GM19240 (cell line): ENCODE data around the gene ETF1.
A peak's percentile ranks its signal among the peaks of the same experiment; 100 is the strongest.
"Not testable (repeated sequence)": the region's sequence is repeated elsewhere in the genome, so short reads cannot be mapped to it uniquely, and the experiment has no call there.

Experiments used
- DNase-seq: peaks from one replicate; pipeline ENCODE4 v3.0.0; 2011; ENCODE audit warnings: low spot score; ENCODE audit not compliant: insufficient read length

ETF1 gene

GRCh38 chr5:138491284-138491648, 51.8 kb downstream of the ETF1 start:
- no peak for DNase-seq

DNA sequence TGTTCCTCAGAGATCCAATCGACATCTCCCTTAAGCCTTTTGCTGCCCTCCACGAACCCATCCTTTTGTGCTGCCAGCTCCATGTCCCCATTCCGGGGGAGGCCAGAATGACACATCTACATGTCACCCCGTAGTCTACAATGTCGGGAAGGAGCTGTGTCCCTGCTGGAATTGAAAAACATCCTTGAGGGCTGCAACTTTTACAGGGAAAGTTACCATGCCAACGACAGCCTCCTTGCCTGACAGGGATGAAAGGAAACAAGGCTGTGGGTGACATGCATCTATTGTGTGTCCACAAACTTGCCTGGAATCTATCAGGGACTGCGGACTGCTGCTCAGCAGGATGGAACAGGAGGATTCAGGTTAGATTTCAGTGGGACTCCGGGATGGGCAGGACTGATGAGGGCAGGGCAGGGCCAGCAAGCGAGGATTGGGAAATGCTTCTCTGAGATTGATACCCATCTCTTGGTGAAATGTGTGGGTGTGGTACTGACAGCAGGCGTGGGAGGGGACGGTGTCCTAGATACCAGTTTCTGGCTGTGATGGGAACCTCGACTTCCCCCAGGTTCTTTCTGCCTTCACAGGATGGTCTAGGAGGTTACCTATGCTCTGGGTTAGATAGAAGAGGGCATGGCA, 52.3 kb downstream of the ETF1 start:
- no peak for DNase-seq

DNA sequence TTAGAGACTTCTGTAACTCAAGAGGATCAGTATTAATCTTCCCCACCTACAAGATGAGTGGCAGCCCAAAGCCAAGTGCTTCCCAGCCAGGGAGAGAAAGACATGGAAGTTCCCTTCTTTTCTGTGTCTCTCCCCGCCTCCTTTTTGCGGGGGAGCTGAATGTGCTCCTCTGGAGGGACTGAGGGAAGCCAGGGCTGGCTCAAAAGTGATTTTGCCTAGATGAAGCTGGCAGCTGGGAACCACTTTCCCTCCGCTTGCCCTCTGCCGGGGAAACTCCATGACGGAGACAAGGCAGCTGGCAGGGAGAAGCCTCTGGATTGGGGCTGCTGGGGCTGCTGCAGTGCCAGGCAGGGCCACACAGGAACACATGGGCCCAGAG, 53.4 kb downstream of the ETF1 start:
- DNase-seq = no peak

GRCh38 chr5:138488481-138488945, 54.5 kb downstream of the ETF1 start:
- DNase-seq = no peak

DNA sequence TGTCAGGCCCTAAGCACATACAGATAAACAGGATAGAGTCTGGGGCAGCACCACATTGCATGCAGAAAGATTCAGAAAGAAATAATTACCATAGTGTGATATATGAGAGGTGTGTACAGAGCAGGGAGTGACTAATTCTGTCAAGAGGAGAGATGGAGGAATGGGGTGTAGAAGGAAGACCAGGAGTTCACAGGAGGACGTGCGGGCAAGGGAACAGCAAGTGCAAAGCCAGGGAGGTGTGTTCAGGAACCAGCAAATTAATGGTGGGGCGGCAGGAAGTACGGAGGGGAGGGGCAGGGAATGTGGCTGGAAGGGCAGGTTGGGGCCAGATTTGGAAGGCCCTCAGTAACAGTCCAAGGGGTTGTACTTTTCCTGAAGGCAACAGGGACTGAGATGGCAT, 60.4 kb downstream of the ETF1 start:
- DNase-seq = no peak

DNA sequence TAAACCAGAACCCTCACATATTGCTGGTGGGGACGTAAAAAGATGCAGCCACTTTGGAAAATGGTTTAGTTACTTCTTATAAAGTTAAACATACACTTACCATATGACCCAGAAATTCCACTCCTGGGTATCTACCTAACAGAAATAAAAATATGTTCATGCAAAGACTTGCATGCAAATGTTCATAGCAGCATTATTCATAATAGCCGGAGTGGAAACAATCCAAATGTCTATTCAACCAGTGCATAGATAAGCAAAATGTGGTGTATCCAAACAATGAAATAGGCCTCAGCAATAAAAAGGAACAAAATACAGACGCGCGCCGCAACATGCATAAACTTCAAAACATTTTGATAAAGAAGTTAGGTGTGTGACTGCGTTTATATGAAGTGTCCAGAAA, 66.1 kb downstream of the ETF1 start:
- no peak for DNase-seq

GRCh38 chr5:138473151-138473550, 69.9 kb downstream of the ETF1 start:
- DNase-seq = not testable (repeated sequence)

GRCh38 chr5:138472353-138472752, 70.7 kb downstream of the ETF1 start:
- no peak for DNase-seq

DNA sequence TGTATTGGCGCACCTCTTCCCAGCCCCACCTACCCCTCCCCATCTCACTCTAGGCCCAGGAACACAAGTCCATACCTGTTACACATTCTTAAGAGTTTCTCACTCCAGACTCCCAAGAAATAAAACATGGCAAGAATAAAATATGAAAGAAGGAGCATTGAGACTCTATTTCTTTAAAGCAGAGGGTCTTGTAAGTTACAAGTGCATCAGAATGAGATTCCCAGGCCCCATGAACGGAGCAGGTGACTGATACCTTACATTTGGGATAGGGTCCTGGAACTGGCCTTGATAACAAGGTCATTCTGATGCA, 72.0 kb downstream of the ETF1 start:
- DNase-seq = no peak

DNA sequence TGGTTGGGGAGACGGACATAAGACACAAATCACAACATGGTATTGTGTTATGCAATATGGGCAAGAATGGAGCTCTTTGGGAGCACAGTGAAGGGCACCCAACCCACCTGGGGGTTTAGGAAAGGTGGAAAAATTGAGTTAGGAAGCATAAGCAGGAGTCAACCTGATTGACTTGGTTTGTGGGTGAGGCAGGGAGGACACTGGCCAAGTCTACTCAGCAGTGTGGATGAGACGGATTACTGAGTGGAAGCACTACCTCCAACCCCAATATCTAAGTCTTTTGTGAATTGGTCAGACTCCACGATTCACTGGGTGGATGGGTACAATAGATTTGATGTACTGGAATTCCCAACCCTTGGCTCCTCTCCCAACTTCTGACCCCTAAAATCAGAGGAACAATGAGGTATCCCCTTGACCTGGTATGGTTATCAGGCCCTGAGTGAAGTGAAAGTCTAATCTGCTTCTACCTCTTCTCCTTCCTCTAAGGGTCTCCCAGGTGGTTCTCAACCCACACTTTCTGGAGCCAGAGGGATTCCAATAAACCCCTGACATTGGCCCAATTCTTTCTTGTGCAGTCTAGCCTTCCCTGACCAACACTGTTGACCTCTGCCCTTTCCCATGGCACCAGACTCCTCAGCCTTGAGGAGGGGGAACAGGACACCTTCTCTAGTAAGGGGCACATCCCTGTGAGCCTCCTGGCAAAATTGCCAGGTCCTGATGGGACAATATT, 72.5 kb downstream of the ETF1 start:
- DNase-seq = no peak

DNA sequence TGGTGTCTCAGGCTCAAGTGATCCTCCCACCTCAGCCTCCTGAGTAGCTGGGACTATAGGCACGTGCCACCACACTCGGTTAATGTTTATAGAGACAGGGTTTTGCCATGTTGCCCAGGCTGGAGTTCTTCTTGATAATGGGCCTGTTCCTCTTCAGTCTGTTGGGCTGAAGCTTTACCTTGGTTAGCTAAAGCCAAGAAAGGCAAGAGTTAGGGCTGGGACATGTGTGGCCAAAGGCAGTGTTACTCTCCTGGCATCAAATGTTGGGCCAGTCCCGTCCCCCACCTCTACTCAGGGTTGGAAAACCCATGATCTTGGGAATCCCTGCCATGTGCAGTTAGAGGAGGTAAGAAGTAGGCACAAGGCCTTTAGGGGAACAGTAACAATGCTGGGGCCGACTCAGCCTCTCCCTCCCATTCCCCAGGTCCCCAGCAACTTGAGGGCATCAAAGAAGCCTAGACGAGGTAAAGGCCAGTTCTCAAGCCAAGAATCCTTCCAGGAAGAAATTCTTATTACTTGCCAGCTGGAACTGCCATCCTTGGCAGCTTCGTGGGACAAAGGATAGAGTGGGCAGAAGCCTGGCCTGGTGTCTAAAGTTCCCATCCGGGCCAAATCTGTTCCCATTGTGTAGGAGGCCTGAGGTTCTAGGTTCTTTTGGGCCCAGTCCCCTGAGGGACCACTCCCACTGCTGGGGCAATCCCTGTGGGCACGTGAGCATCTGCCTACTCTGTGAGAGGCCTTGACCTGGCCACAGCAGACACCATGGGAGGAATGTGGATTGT, 73.3 kb downstream of the ETF1 start:
- no peak for DNase-seq

- DNase-seq = no peak
These were observed 74.0 kb downstream of the ETF1 start for GRCh38 chr5:138468966-138469539.

DNA sequence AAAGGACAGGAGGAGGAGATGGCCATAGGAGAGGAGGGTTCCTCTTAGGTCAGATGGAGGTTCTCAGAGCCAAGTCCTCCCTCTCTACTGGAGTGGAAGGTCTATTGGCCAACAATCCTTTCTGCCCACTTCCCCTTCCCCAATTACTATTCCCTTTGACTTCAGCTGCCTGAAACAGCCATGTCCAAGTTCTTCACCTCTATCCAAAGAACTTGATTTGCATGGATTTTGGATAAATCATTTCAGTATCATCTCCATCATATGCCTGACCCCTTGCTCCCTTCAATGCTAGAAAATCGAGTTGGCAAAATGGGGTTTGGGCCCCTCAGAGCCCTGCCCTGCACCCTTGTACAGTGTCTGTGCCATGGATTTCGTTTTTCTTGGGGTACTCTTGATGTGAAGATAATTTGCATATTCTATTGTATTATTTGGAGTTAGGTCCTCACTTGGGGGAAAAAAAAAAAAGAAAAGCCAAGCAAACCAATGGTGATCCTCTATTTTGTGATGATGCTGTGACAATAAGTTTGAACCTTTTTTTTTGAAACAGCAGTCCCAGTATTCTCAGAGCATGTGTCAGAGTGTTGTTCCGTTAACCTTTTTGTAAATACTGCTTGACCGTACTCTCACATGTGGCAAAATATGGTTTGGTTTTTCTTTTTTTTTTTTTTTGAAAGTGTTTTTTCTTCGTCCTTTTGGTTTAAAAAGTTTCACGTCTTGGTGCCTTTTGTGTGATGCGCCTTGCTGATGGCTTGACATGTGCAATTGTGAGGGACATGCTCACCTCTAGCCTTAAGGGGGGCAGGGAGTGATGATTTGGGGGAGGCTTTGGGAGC, 74.7 kb downstream of the ETF1 start:
- no peak for DNase-seq

- no peak for DNase-seq
These were observed 75.3 kb downstream of the ETF1 start for GRCh38 chr5:138467711-138468132.

DNA sequence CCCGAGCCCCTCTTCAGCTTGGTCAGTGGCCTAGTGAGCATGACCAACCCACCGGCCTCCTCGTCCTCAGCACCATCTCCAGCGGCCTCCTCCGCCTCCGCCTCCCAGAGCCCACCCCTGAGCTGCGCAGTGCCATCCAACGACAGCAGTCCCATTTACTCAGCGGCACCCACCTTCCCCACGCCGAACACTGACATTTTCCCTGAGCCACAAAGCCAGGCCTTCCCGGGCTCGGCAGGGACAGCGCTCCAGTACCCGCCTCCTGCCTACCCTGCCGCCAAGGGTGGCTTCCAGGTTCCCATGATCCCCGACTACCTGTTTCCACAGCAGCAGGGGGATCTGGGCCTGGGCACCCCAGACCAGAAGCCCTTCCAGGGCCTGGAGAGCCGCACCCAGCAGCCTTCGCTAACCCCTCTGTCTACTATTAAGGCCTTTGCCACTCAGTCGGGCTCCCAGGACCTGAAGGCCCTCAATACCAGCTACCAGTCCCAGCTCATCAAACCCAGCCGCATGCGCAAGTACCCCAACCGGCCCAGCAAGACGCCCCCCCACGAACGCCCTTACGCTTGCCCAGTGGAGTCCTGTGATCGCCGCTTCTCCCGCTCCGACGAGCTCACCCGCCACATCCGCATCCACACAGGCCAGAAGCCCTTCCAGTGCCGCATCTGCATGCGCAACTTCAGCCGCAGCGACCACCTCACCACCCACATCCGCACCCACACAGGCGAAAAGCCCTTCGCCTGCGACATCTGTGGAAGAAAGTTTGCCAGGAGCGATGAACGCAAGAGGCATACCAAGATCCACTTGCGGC, 75.9 kb downstream of the ETF1 start:
- no peak for DNase-seq

GRCh38 chr5:138466125-138466899, 76.7 kb downstream of the ETF1 start:
- no peak for DNase-seq

- peak; percentile 68 for DNase-seq
These were observed 77.5 kb downstream of the ETF1 start, which contains the start of gene EGR1 for GRCh38 chr5:138465261-138466124. TSS of gene EGR1 (plus strand) at chr5:138465479. CDS start at chr5:138465762, 283 bp downstream.

DNA sequence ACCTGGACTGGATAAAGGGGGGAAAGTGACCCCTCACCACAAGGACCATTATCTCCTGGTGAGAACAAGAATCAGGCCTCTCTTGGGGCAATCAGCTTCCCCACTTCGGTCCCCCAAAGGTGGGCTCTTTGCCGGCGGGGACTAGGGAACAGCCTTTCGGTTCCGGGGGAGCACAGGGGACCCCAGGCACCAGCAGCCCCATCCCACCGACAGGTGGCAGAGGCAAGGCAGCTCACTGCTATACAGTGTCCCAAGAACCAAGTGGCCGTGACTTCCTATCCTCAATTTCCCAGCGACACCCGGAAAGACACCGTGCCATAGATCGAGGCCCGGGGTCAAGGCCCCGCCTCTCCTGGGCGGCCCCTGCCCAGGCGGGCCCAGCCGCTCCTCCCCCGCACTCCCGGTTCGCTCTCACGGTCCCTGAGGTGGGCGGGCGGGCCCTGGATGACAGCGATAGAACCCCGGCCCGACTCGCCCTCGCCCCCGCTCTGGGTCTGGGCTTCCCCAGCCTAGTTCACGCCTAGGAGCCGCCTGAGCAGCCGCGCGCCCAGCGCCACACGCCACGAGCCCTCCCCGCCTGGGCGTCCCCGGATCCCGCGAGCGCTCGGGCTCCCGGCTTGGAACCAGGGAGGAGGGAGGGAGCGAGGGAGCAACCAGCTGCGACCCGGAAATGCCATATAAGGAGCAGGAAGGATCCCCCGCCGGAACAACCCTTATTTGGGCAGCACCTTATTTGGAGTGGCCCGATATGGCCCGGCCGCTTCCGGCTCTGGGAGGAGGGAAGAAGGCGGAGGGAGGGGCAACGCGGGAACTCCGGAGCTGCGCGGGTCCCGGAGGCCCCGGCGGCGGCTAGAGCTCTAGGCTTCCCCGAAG, 78.4 kb downstream of the ETF1 start:
- DNase-seq = peak; percentile 78
